Small intestine (tissue), 7 donors: Measurements from ENCODE around the gene MAST4. TPM values are rescaled to one million over a fixed set of nuclear protein-coding genes. Genes with fewer than 3 reads are reported as not detected.

Experiments
- DNase-seq, 2 donors: peaks; one replicate each; pipeline versions ENCODE4 v3.0.0 to v3.0.0-alpha.2; 2013
- FAIRE-seq: peaks from 2 replicates; lab custom pipeline; 2012; peaks lifted over from hg19 to GRCh38; lab: Jason Lieb, UNC
- H3K27ac ChIP-seq, 3 donors: one replicate each; pipeline ENCODE4 v1.5.1; 2013; ENCODE audit warnings: low read length in 2 of 3, mild to moderate bottlenecking in 2 of 3, control low read depth in 1 of 3, inconsistent platforms in 1 of 3, low read depth in 1 of 3, moderate library complexity in 1 of 3
- H3K27me3 ChIP-seq, 3 donors: one replicate each; pipeline ENCODE4 v1.6.1; 2013; ENCODE audit warnings: low read length in 3 of 3, inconsistent platforms in 1 of 3; ENCODE audit not compliant: control insufficient read depth in 3 of 3, insufficient read depth in 3 of 3
- H3K36me3 ChIP-seq, 3 donors: one replicate each; pipeline ENCODE4 v1.6.1; 2013; ENCODE audit warnings: low read length in 3 of 3, inconsistent platforms in 1 of 3, low read depth in 1 of 3, mild to moderate bottlenecking in 1 of 3, moderate library complexity in 1 of 3; ENCODE audit not compliant: control insufficient read depth in 3 of 3, insufficient read depth in 2 of 3
- H3K4me1 ChIP-seq, 3 donors: one replicate each; pipeline ENCODE4 v1.6.1; 2013; ENCODE audit warnings: low read length in 2 of 3, inconsistent platforms in 1 of 3, low read depth in 1 of 3, mild to moderate bottlenecking in 1 of 3, moderate library complexity in 1 of 3; ENCODE audit not compliant: control insufficient read depth in 3 of 3, insufficient read depth in 2 of 3
- H3K4me3 ChIP-seq, 3 donors: one replicate each; pipeline ENCODE4 v1.5.1; 2013; ENCODE audit warnings: low read length in 3 of 3, control low read depth in 1 of 3, inconsistent platforms in 1 of 3, low read depth in 1 of 3, mild to moderate bottlenecking in 1 of 3, moderate library complexity in 1 of 3
- H3K9me3 ChIP-seq, 2 donors: one replicate each; pipeline ENCODE4 v1.6.1; 2013; ENCODE audit warnings: low read depth in 1 of 2, low read length in 1 of 2; ENCODE audit not compliant: control insufficient read depth in 2 of 2, insufficient read depth in 1 of 2
- WGBS, 3 donors: extraction: QIAGEN DNeasy Blood & Tissue Kit; methylation state at CpG; one replicate each; pipeline ENCODE4 v1.1.7; 2013; 5-methylcytosine and 5-hydroxymethylcytosine counted together
- polyA plus RNA-seq, 4 donors: library from polyadenylated mRNA; stranded (reverse) in 3 of 4; unstranded in 1 of 4; fragments of 200-250 nt in 3 of 4; fragments of 120-200 nt in 1 of 4; gene quantifications; one replicate each; pipeline versions ENCODE4 v1.2.1 to v1.2.3, GENCODE V29; 2013
- donor health status: healthy with polysubstance abuse.
- donor health status: control.
- donor health status: control.
- donor health status: Bipolar disorder and iron deficiency.
- donor health status: healthy.

MAST4 gene
- polyA plus RNA-seq, 4 donors: 3.0 to 16.4 (median 4.5) TPM

DNA sequence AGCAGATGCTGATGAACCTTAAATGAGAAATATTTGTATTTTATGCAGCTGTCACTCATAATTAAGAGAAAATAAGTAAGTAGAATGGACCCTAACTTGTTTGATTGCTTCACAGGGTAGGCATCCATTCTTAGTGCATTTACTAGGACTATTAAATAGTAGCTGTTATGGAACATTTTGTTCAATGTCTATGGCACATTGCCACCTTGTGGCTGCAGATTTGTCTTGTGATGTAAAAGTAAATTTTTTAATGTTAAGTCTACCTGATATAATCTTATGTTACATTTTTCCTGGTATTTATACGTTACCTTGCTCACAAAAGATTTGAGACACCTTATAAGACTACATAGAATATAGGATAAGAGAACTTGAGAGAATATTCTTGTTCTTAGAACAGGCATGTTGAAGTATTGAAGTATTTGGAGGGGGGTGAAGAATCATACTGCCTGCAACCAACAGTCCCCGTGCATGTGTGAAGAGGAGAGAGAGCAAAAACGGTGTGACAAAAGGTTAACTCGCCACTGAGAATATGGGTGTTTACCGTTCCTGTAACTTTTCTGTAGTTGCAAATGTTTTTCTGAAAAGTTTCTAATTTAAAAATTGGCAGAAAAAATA, 161.1 kb downstream of the MAST4 start:
- Histone ChIP-seq H3K36me3 (no peaks in the 10 kb centered on the region), H3K4me1 (no peaks in the 10 kb centered on the region), H3K27me3 (no peaks in the 10 kb centered on the region), H3K9me3 (no peaks in the 10 kb centered on the region), H3K27ac (no peak overlapping the region), H3K4me3 (no peak overlapping the region)
- no peak for FAIRE-seq
- peak; percentile 38 to 54 for DNase-seq
- 42 to 54% (median 45%) methylated on average over 5 of the region's 5 CpGs for WGBS, 3 donors

GRCh38 chr5:66757834-66758371, 161.7 kb downstream of the MAST4 start:
- no peak for DNase-seq

GRCh38 chr5:66769030-66769733, 173.0 kb downstream of the MAST4 start:
- Histone ChIP-seq H3K36me3 (no peaks in the 10 kb centered on the region), H3K27ac (no peak overlapping the region), H3K27me3 (no peaks in the 10 kb centered on the region), H3K4me1 (no peaks in the 10 kb centered on the region), H3K9me3 (no peaks in the 10 kb centered on the region), H3K4me3 (no peak overlapping the region)
- no peak for DNase-seq
- FAIRE-seq: no peak
- 80 to 91% (median 87%) methylated on average over 9 of the region's 9 CpGs for WGBS, 3 donors

More at GRCh38 chr5:66757834-66758371, 161.7 kb downstream of the MAST4 start:
- no peak for FAIRE-seq
- Histone ChIP-seq H3K4me1 (no peaks in the 10 kb centered on the region), H3K27me3 (no peaks in the 10 kb centered on the region), H3K27ac (no peak overlapping the region), H3K9me3 (no peaks in the 10 kb centered on the region), H3K4me3 (no peak overlapping the region), H3K36me3 (no peaks in the 10 kb centered on the region)
- WGBS, 3 donors: 64 to 78% (median 67%) methylated on average over 3 of the region's 3 CpGs

- Histone ChIP-seq H3K36me3 (no peaks in the 10 kb centered on the region), H3K4me1 (no peaks in the 10 kb centered on the region), H3K4me3 (no peak overlapping the region), H3K9me3 (no peaks in the 10 kb centered on the region), H3K27ac (no peak overlapping the region), H3K27me3 (no peaks in the 10 kb centered on the region)
- no peak for FAIRE-seq
- DNase-seq: no peak
- WGBS, 3 donors: 68 to 76% (median 69%) methylated on average over 8 of the region's 8 CpGs
These were observed 173.8 kb downstream of the MAST4 start for GRCh38 chr5:66769839-66770617.

GRCh38 chr5:66777868-66778267, 181.7 kb downstream of the MAST4 start:
- no peak for FAIRE-seq
- WGBS, 3 donors: 86 to 96% (median 94%) methylated on average over 3 of the region's 3 CpGs

GRCh38 chr5:66779528-66779927, 183.3 kb downstream of the MAST4 start:
- Histone ChIP-seq H3K36me3 (no peaks in the 10 kb centered on the region), H3K27ac (no peak overlapping the region), H3K9me3 (peaks cover 0 to 2% of the 10 kb centered on the region in 2 donors), H3K4me3 (no peak overlapping the region), H3K27me3 (no peaks in the 10 kb centered on the region), H3K4me1 (no peaks in the 10 kb centered on the region)
- FAIRE-seq (no peak), DNase-seq (no peak)
- 91 to 96% (median 95%) methylated on average over 4 of the region's 4 CpGs for WGBS, 3 donors

More at GRCh38 chr5:66777868-66778267, 181.7 kb downstream of the MAST4 start:
- no peaks in the 10 kb centered on the region for H3K4me1 ChIP-seq
- no peak for DNase-seq
- H3K27ac ChIP-seq: no peak overlapping the region
- no peaks in the 10 kb centered on the region for H3K36me3 ChIP-seq
- peaks cover 0 to 2% of the 10 kb centered on the region in 2 donors for H3K9me3 ChIP-seq
- H3K27me3 ChIP-seq: no peaks in the 10 kb centered on the region
- no peak overlapping the region for H3K4me3 ChIP-seq

GRCh38 chr5:66788556-66788955, 192.4 kb downstream of the MAST4 start:
- H3K9me3 ChIP-seq: no peaks in the 10 kb centered on the region
- no peaks in the 10 kb centered on the region for H3K4me1 ChIP-seq
- 82 to 98% (median 91%) methylated on average over 17 of the region's 17 CpGs for WGBS, 3 donors
- no peak for FAIRE-seq
- no peak overlapping the region for H3K4me3 ChIP-seq
- no peaks in the 10 kb centered on the region for H3K36me3 ChIP-seq
- no peak for DNase-seq
- no peaks in the 10 kb centered on the region for H3K27me3 ChIP-seq
- no peak overlapping the region for H3K27ac ChIP-seq

GRCh38 chr5:66789434-66789833, 193.2 kb downstream of the MAST4 start:
- Histone ChIP-seq H3K27ac (no peak overlapping the region), H3K4me1 (no peaks in the 10 kb centered on the region), H3K36me3 (no peaks in the 10 kb centered on the region), H3K27me3 (no peaks in the 10 kb centered on the region), H3K9me3 (no peaks in the 10 kb centered on the region), H3K4me3 (no peak overlapping the region)
- WGBS, 3 donors: 89 to 93% (median 92%) methylated on average over 3 of the region's 3 CpGs
- no peak for FAIRE-seq
- DNase-seq: no peak
